NT2/D1 (cell line): Measurements from ENCODE around the gene CYP2R1.

Source experiments
- DNase-seq: peaks from one replicate; pipeline ENCODE4 v3.0.0-alpha.2; 2011; ENCODE audit warnings: low read depth, low spot score
- H3K27me3 ChIP-seq: 2 replicates; pipeline ENCODE4 v1.6.0; 2011; ENCODE audit warnings: mild to moderate bottlenecking; ENCODE audit not compliant: insufficient read length, insufficient read depth
- H3K36me3 ChIP-seq: 2 replicates; pipeline ENCODE4 v1.6.1; 2011; ENCODE audit warnings: mild to moderate bottlenecking, low read length, mixed read lengths; ENCODE audit not compliant: insufficient read depth, insufficient read length
- H3K4me1 ChIP-seq: 2 replicates; pipeline ENCODE4 v1.5.1; 2011; ENCODE audit not compliant: insufficient read depth, insufficient read length
- H3K4me3 ChIP-seq: 2 replicates; pipeline ENCODE4 v1.5.1; 2011; ENCODE audit warnings: low read depth; ENCODE audit not compliant: insufficient read length
- H3K9ac ChIP-seq: 2 replicates; pipeline ENCODE4 v1.6.0; 2011; ENCODE audit warnings: low read depth; ENCODE audit not compliant: insufficient read length
- H3K9me3 ChIP-seq: 2 replicates; pipeline ENCODE4 v1.5.1; 2011; ENCODE audit warnings: mild to moderate bottlenecking, low read length; ENCODE audit not compliant: insufficient read depth
- SUZ12 ChIP-seq: IDR thresholded peaks from 2 replicates; pipeline ENCODE4 v1.6.1; 2011; ENCODE audit not compliant: insufficient read length, insufficient read depth; ENCODE audit errors: extremely low read depth
- YY1 ChIP-seq: IDR thresholded peaks from 2 replicates; pipeline ENCODE4 v1.6.1; 2011; ENCODE audit not compliant: insufficient read length, insufficient read depth
- ZNF274 ChIP-seq: IDR thresholded peaks from 2 replicates; pipeline ENCODE4 v1.6.1; 2011; ENCODE audit warnings: mild to moderate bottlenecking, low read depth, low read length

CYP2R1 gene

DNA sequence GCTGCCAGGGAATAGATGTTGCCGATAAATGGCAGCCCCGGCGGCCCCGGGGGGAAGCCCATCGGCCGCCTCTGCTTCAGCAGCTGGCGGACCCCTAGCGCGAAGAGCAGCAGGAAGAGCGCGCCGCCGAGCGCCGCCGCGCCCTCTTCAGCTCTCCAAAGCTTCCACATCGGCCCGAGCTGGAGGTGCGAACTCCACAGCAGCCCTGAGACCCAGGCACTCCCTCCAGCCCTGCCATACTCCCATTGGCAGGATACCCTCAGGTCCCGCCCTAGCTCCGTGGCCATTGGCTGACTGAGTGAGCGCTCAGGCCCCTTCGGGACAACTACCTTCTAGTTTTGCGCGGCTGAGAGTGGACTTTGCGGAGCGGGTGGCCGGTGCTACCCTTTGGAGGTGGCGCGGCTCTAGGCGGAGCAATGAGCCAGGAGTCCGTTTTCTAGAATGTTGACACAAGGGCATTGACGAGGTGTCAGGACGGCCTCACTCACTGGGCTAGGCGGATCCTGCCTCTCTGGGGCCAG is at the start of gene CYP2R1:
Gene CYP2R1 (minus strand): TSS at position 196 of the 521 bp plus-strand sequence. CDS start 26 bp downstream, at position 170.
- Histone ChIP-seq H3K9ac (peak within 1 kb of the TSS; percentile 79), H3K4me3 (peak within 1 kb of the TSS; percentile 46), H3K36me3 (no peaks in the 10 kb centered on the region), H3K27me3 (peaks cover 4% of the 10 kb centered on the region), H3K4me1 (no peaks in the 10 kb centered on the region), H3K9me3 (no peaks in the 10 kb centered on the region)
- DNase-seq, result peak; percentile 85
- TF ChIP-seq SUZ12 (no peak), YY1 (no peak), ZNF274 (no peak)

GRCh38 chr11:14938936-14939335 is 46.9 kb upstream of the CYP2R1 start:
- Histone ChIP-seq H3K27me3 (no peaks in the 10 kb centered on the region), H3K9me3 (peaks cover 29% of the 10 kb centered on the region), H3K9ac (no peak overlapping the region), H3K4me3 (no peak overlapping the region), H3K4me1 (no peaks in the 10 kb centered on the region), H3K36me3 (no peaks in the 10 kb centered on the region)
- DNase-seq, result peak; percentile 16
- TF ChIP-seq SUZ12 (no peak), YY1 (no peak), ZNF274 (no peak)

GRCh38 chr11:14934641-14935351 is 42.8 kb upstream of the CYP2R1 start:
- H3K9ac ChIP-seq, result no peak overlapping the region
- no peak overlapping the region for H3K4me3 ChIP-seq
- H3K9me3 ChIP-seq, result peaks cover 20% of the 10 kb centered on the region
- H3K4me1 ChIP-seq, result no peaks in the 10 kb centered on the region
- TF ChIP-seq SUZ12, result no peak
- TF ChIP-seq YY1, result no peak
- no peak for TF ChIP-seq ZNF274
- no peak for DNase-seq
- no peaks in the 10 kb centered on the region for H3K36me3 ChIP-seq
- no peaks in the 10 kb centered on the region for H3K27me3 ChIP-seq

DNA sequence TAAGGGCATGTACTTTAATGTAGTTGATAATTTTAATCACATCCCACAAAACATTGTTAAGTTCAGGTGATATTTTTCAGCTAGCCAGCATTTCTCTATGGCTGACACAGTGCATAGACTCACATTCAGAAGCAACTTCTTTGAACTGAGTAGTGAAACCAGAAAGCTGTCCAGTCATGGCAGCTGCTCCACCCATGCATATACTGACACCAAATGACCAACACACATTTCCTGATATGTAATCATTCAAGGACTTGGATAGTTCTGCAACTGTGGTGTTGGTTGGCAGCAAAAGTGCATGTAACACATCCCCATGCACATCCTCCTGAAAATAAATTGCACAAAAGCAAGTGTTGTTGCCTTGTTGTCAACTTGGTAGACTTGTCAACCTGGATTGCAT is 40.4 kb upstream of the CYP2R1 start:
- H3K4me1 ChIP-seq, result no peaks in the 10 kb centered on the region
- no peaks in the 10 kb centered on the region for H3K36me3 ChIP-seq
- H3K9me3 ChIP-seq, result peaks cover 22% of the 10 kb centered on the region; the same call in 1 of the 2 replicates
- H3K27me3 ChIP-seq, result no peaks in the 10 kb centered on the region
- H3K4me3 ChIP-seq, result no peak overlapping the region
- TF ChIP-seq YY1 (no peak), ZNF274 (no peak), SUZ12 (no peak)
- DNase-seq, result no peak
- no peak overlapping the region for H3K9ac ChIP-seq

DNA sequence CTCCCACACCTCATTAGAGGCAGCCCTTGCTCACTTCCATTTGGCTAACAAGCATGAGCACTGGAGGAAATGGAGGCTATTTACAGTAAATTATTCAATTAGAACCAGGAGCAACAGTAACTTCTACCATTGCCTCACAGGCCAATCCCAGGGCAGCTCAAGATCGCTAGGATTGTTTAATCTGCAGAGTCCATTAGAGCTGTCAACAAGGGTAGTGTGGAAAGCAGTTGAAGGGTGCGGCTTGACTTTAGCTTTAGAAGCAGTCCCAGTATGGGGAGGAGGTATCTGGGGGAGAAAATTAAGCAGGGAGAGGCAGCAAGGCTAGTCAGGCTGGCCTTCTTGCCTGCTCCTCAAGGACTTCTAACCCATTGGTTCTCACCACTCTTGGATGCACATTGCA is 38.3 kb upstream of the CYP2R1 start:
- Histone ChIP-seq H3K27me3 (no peaks in the 10 kb centered on the region), H3K36me3 (no peaks in the 10 kb centered on the region), H3K4me3 (no peak overlapping the region), H3K9ac (no peak overlapping the region), H3K4me1 (no peaks in the 10 kb centered on the region), H3K9me3 (peaks cover 18% of the 10 kb centered on the region; the same call in 1 of the 2 replicates)
- DNase-seq, result no peak
- TF ChIP-seq YY1, result no peak
- TF ChIP-seq SUZ12, result no peak
- no peak for TF ChIP-seq ZNF274

DNA sequence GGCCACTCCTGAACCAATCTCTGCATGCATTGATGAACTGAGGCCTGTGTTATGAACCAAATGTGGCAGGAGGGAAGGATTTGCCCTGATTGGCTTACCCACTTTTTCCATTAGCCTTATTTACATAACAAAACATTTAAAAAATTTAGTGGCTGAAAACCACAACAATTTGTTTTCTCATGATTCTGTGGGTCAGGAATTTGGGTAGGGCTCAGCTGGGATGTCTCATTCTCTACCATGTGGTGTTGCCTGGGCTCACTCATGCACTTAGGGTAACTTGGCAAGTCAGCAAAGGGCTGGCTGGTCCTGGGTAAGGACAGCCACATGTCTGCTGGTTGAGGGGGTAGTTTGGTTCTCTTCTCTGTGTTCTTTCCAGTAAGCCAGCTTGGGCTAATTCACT is 35.1 kb upstream of the CYP2R1 start:
- no peaks in the 10 kb centered on the region for H3K36me3 ChIP-seq
- H3K9me3 ChIP-seq, result peaks cover 18% of the 10 kb centered on the region; the same call in 1 of the 2 replicates
- H3K4me3 ChIP-seq, result no peak overlapping the region
- no peaks in the 10 kb centered on the region for H3K4me1 ChIP-seq
- TF ChIP-seq YY1 (no peak), SUZ12 (no peak), ZNF274 (no peak)
- no peaks in the 10 kb centered on the region for H3K27me3 ChIP-seq
- no peak overlapping the region for H3K9ac ChIP-seq
- DNase-seq, result no peak

- Histone ChIP-seq H3K9me3 (peaks cover 17% of the 10 kb centered on the region; the same call in 1 of the 2 replicates), H3K4me1 (no peaks in the 10 kb centered on the region), H3K27me3 (no peaks in the 10 kb centered on the region), H3K36me3 (no peaks in the 10 kb centered on the region), H3K4me3 (no peak overlapping the region), H3K9ac (no peak overlapping the region)
- no peak for DNase-seq
- TF ChIP-seq SUZ12, result no peak
- TF ChIP-seq YY1, result no peak
- TF ChIP-seq ZNF274, result no peak
These were observed 32.3 kb upstream of the CYP2R1 start for GRCh38 chr11:14924318-14924717.
